GM23338 (cell line): Measurements from ENCODE around the gene COX14.

Experiments used
- CTCF ChIP-seq, 2 experiments: fragments of 200-600 bp in 1 of 2; sonication (generic) in 1 of 2; conservative IDR thresholded peaks; 2 replicates each; pipeline versions ENCODE4 v1.5.1 to v1.6.1; 2016 to 2017; ENCODE audit warnings: antibody characterized with exemption in 2 of 2, low read depth in 2 of 2, mild to moderate bottlenecking in 2 of 2, moderate library complexity in 1 of 2
- ETS1 ChIP-seq: IDR thresholded peaks from 2 replicates; pipeline ENCODE4 v1.6.1; 2016; ENCODE audit warnings: antibody characterized with exemption
- EZH2 ChIP-seq: fragments of 200-600 bp; sonication (generic); IDR thresholded peaks from one replicate; pipeline ENCODE4 v1.8.0; 2017; ENCODE audit warnings: antibody characterized with exemption, mild to moderate bottlenecking, low read depth; ENCODE audit not compliant: unreplicated experiment
- EZH2phosphoT487 ChIP-seq: fragments of 200-600 bp; sonication (generic); IDR thresholded peaks from one replicate; pipeline ENCODE4 v1.8.1; 2018; ENCODE audit warnings: antibody characterized with exemption; ENCODE audit not compliant: unreplicated experiment
- JUNB ChIP-seq: IDR thresholded peaks from one replicate; pipeline ENCODE4 v1.6.1; 2016; ENCODE audit warnings: antibody characterized with exemption; ENCODE audit not compliant: unreplicated experiment
- POLR2AphosphoS5 ChIP-seq: IDR thresholded peaks from 2 replicates; pipeline ENCODE4 v1.6.1; 2016; ENCODE audit warnings: antibody characterized with exemption, low read depth
- REST ChIP-seq: IDR thresholded peaks from one replicate; pipeline ENCODE4 v1.6.1; 2018; ENCODE audit warnings: antibody characterized with exemption; ENCODE audit not compliant: unreplicated experiment

GRCh38 chr12:50081096-50081808 lies 30.8 kb upstream of the COX14 start:
- TF ChIP-seq CTCF (conservative IDR thresholded peaks at IDR 0.05; ENCODE audit: low read depth in 2 of 2) (no peak), POLR2AphosphoS5 (no peak), JUNB (no peak), EZH2 (no peak), ETS1 (no peak), EZH2phosphoT487 (no peak), REST (no peak)
